Stimulated activated CD8-positive, alpha-beta memory T cell treated with anti-CD3 and anti-CD28 coated beads, Interleukin-4, amount 100 ng/mL, for 1 hour (primary cell): Measurements from ENCODE around the gene TUBB3.
"Not testable (repeated sequence)": the region's sequence is repeated elsewhere in the genome, so short reads cannot be mapped to it uniquely, and the experiment has no call there.

Experiments used
- DNase-seq, 2 donors: peaks; one replicate each; pipeline ENCODE4 v3.0.0-alpha.2; 2020; ENCODE audit warnings: low read depth in 2 of 2, low spot score in 1 of 2

The TUBB3 gene

DNA sequence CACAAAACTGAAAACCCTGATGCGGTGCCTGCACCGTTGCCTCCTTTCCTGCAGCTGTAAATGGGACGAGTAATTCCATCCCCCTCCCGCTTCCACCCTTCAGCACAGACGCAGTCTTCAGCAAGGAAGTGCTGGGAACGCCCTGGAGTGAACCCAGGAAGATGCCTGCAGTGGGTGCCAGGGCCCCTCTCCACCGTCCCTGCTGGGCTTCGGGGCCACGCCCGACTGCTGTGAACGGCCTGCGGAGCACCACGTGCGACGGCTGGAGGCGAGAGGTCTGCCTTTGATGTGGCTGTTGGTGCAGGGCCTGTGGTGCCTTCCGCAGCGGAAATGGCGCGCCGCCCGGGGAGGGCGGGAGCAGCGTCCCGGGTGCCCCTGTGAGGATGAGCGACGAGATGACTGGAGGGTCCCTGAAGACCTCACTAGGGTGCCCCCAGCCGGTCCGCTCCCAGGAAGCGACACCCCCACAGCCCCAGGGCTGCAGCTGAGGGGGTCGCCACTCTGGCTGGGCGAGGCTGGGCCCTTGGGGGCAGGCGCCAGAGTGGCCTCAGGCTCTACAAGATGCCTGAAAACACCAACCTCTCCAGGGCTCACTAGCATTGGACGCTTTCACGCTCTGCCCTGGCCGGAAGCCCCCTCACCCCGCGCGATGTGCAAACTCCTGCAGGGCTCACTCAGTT is 5.2 kb upstream of the TUBB3 start:
- DNase-seq: peak; percentile 42 to 50

GRCh38 chr16:89918453-89919347 is 4.4 kb upstream of the TUBB3 start, which contains the start of gene MC1R:
Gene MC1R (plus strand): TSS chr16:89918862. CDS start chr16:89919259, 397 bp downstream.
- no peak for DNase-seq

DNA sequence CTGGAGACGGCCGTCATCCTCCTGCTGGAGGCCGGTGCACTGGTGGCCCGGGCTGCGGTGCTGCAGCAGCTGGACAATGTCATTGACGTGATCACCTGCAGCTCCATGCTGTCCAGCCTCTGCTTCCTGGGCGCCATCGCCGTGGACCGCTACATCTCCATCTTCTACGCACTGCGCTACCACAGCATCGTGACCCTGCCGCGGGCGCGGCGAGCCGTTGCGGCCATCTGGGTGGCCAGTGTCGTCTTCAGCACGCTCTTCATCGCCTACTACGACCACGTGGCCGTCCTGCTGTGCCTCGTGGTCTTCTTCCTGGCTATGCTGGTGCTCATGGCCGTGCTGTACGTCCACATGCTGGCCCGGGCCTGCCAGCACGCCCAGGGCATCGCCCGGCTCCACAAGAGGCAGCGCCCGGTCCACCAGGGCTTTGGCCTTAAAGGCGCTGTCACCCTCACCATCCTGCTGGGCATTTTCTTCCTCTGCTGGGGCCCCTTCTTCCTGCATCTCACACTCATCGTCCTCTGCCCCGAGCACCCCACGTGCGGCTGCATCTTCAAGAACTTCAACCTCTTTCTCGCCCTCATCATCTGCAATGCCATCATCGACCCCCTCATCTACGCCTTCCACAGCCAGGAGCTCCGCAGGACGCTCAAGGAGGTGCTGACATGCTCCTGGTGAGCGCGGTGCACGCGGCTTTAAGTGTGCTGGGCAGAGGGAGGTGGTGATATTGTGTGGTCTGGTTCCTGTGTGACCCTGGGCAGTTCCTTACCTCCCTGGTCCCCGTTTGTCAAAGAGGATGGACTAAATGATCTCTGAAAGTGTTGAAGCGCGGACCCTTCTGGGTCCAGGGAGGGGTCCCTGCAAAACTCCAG is 3.4 kb upstream of the TUBB3 start:
- no peak for DNase-seq

GRCh38 chr16:89920723-89921122 is 2.4 kb upstream of the TUBB3 start:
- no peak for DNase-seq

GRCh38 chr16:89921131-89921701 is 1.9 kb upstream of the TUBB3 start:
- DNase-seq: no peak

DNA sequence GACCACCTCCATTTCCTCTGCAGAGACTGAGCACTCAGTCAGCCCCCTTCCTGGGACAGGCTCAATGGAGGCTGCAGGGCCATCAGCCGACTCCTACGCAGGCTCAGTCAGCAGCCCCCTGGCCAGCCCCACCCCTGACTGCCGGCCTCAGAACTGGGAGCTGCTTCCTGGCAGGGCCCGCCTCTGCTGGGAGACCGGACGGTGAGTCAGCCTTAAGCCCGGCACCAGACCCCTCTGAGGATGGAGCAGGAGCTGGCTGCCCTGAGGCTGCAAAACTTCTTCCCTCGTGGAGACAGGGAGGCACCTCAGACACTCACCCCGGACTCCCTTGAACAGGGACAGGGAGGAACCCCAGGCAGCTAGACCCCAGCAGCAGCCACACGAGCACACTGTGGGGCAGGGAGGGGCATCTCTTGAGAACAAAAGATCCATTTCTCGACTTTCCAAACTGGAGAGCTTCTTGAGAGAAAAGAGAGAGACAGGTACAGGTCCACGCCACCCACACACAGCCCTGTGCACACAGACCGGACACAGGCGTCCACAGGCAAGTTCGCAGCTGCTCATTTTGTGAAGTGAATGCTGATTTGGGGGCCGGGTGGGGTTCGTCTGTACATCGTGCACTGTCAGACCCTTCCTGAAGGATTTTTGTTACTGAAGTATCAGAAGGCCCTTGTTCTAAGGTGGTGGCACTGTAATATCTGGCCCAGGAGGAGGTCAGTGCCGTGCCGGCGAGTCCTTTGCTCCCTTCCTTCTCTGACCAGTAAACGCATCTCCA is 1.3 kb upstream of the TUBB3 start:
- DNase-seq: no peak

DNA sequence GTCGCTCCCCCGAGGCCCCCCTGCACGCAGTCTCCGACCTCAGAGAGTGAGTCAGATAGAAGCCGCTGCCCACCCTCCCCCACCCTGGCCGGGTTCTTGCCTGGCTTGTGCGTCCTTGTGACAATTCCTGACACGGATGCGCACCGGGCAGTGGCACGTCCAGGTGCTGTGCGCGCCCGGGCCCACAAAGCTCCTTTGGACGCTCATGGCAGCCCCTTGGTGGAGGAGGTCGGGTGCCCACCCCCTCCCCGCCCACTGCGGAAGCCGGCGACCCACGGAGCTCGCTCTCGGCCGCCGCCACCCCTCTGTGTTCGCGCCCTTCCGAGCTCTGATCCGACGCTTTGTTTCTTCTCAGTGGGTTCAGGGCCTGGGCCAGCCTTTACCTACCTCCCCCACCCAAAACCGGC is 662 bp upstream of the TUBB3 start:
- DNase-seq: no peak

DNA sequence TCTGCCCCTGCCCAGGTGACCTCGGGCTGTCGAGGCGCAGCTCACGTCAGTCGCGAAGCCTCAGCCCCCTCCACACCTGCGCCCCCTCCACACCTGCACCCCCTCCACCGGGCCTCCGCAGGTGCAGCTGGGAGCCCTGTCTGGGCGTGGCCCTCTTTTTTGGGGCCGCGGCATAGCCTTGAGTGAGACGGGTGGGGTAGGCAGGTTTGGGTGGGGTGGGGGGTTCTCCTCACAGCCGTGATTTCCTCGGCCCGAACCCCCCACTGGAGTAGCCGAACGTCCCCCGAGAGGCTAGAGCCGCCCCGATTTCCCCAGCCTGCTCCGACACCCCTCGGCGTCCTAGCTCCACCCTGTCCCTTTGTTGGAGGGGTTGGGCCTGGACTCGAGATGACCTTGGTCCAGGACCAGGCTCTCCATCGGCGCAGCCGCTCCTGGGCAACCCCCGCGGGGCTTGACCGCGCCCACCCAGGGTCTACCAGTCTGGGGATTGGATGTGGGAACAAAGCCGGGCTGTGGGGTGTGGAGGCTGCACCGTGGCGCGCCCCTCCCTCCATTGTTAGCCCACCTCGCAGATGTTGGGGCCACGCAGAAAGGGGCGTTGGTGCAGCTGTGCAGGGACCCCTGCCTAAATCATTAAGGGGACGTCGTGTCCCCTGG is 626 bp downstream of the TUBB3 start:
- DNase-seq: no peak

GRCh38 chr16:89924297-89924924 is 1.3 kb downstream of the TUBB3 start:
- DNase-seq: no peak

DNA sequence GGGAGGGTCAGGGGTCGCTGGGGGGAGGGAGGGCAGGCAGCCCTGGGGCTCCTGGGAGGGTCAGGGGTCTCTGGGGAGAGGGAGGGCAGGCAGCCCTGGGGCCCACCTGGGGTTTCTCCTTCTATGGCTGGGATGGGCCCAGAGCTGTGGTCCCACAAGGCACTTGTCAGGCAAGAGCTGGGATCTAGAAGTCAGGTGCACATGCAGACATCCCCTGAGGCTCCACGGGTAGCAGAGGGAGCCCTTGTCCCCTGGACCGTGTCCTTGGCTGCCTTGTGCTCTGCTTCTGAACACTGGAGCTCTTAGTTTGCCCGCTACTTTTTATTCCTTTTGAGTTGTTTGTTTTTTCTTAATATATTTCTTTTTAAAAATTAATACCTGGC is 1.8 kb downstream of the TUBB3 start:
- no peak for DNase-seq

- DNase-seq: no peak
These were observed 2.5 kb downstream of the TUBB3 start for GRCh38 chr16:89925596-89926079.

GRCh38 chr16:89931305-89931896 is 8.3 kb downstream of the TUBB3 start:
- no peak for DNase-seq

GRCh38 chr16:89931964-89932363 is 8.8 kb downstream of the TUBB3 start:
- DNase-seq: no peak

DNA sequence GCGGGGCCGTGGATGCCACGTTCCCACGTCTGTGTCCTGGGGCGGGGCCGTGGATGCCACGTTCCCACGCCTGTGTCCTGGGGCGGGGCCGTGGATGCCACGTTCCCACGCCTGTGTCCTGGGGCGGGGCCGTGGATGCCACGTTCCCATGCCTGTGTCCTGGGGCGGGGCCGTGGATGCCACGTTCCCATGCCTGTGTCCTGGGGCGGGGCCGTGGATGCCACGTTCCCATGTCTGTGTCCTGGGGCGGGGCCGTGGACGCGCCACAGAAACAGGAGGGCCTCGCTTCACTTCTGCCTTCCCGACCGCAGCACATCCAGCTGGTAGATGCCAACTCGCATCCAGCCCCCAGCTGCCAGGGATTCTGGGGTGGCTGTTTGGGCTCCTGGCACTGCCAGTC is 10.9 kb downstream of the TUBB3 start:
- not testable (repeated sequence) for DNase-seq

GRCh38 chr16:89934611-89935553 is 11.7 kb downstream of the TUBB3 start:
- no peak for DNase-seq

DNA sequence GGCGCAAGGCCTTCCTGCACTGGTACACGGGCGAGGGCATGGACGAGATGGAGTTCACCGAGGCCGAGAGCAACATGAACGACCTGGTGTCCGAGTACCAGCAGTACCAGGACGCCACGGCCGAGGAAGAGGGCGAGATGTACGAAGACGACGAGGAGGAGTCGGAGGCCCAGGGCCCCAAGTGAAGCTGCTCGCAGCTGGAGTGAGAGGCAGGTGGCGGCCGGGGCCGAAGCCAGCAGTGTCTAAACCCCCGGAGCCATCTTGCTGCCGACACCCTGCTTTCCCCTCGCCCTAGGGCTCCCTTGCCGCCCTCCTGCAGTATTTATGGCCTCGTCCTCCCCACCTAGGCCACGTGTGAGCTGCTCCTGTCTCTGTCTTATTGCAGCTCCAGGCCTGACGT is 12.5 kb downstream of the TUBB3 start:
- not testable (repeated sequence) for DNase-seq

GRCh38 chr16:89936034-89936433 is 12.9 kb downstream of the TUBB3 start:
- no peak for DNase-seq

GRCh38 chr16:89936508-89936907 is 13.4 kb downstream of the TUBB3 start:
- no peak for DNase-seq
